ENCODE measurements around the gene NGFR. TPM values are rescaled to one million over a fixed set of nuclear protein-coding genes. Genes with fewer than 3 reads are reported as not detected.

Gene NGFR
- total and polyA plus RNA-seq, 9 of the 15 experiments (the other 6 are each of a cell fraction or from before 2014, with no cell fraction given) = 0.07 to 0.23 (median 0.13) TPM; not detected in 4

DNA sequence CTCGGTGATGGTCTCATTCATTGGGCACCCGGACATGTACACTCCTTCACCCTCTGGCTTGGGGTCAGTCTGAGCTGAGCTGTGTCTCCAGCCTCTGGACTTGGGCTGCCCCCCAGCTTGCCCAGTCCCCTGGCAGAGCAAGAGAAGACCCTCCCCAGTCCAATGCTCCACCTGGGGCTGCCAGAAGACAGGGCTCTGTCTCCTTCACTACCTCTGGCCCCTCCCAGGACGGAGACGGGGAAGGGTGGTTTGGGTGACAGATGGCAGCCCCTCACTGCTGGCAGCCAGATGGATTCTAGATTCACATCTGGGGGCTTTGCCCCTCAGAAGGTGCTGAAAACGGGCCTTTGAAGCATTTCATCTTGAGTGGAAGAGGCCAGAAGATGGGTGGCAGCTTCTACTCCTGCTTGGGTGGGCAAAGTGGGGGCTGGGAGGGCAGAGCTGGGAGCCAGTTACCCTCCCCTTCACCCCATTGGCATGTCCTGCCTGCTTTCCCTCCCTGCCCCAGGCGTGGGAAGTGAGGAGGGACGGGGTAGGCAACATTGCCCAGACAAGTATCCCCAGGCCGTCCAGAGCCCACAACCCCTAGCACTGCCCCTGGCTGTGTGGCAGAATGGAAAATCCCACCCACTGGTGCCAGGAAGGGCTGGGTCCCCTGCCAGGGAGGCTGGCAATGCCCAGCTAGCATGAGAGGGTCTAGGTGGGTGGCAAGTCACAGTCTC lies 13.9 kb downstream of the NGFR start:
- TF ChIP-seq NCOA4 (IDR thresholded peaks at IDR 0.05; ENCODE audit: partially characterized antibody) (no peak), U2AF1 (optimal IDR thresholded peaks at IDR 0.05; ENCODE audit: low read depth, low read length) (no peak), IFI16 (CRISPR knock-in tag; IDR thresholded peaks at IDR 0.05) (no peak), KLF1 (tag; IDR thresholded peaks at IDR 0.05) (no peak), RAD51 (IDR thresholded peaks at IDR 0.05; ENCODE audit: borderline replicate concordance, low read depth) (no peak), SRSF9 (IDR thresholded peaks at IDR 0.05; ENCODE audit: borderline replicate concordance, low read depth, low read length) (no peak), YY1 (IDR thresholded peaks at IDR 0.05; ENCODE audit: borderline replicate concordance in 1 of 3, control insufficient read depth in 1 of 3, extremely low read depth in 1 of 3, insufficient read depth in 3 of 3, insufficient read length in 1 of 3, insufficient replicate concordance in 2 of 3, low read depth in 1 of 3, low read length in 2 of 3) (no peak), SUPT5H (IDR thresholded peaks at IDR 0.05) (no peak), PTBP1 (IDR thresholded peaks at IDR 0.05; ENCODE audit: low read depth, low read length) (no peak), HDAC3 (IDR thresholded peaks at IDR 0.05; ENCODE audit: borderline replicate concordance, partially characterized antibody) (no peak), NONO (IDR thresholded peaks at IDR 0.05; ENCODE audit: low read depth in 2 of 2, low read length in 1 of 2) (no peak)
- TF ChIP-seq, protein P1, sequence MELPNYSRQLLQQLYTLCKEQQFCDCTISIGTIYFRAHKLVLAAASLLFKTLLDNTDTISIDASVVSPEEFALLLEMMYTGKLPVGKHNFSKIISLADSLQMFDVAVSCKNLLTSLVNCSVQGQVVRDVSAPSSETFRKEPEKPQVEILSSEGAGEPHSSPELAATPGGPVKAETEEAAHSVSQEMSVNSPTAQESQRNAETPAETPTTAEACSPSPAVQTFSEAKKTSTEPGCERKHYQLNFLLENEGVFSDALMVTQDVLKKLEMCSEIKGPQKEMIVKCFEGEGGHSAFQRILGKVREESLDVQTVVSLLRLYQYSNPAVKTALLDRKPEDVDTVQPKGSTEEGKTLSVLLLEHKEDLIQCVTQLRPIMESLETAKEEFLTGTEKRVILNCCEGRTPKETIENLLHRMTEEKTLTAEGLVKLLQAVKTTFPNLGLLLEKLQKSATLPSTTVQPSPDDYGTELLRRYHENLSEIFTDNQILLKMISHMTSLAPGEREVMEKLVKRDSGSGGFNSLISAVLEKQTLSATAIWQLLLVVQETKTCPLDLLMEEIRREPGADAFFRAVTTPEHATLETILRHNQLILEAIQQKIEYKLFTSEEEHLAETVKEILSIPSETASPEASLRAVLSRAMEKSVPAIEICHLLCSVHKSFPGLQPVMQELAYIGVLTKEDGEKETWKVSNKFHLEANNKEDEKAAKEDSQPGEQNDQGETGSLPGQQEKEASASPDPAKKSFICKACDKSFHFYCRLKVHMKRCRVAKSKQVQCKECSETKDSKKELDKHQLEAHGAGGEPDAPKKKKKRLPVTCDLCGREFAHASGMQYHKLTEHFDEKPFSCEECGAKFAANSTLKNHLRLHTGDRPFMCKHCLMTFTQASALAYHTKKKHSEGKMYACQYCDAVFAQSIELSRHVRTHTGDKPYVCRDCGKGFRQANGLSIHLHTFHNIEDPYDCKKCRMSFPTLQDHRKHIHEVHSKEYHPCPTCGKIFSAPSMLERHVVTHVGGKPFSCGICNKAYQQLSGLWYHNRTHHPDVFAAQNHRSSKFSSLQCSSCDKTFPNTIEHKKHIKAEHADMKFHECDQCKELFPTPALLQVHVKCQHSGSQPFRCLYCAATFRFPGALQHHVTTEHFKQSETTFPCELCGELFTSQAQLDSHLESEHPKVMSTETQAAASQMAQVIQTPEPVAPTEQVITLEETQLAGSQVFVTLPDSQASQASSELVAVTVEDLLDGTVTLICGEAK (IDR thresholded peaks at IDR 0.05) = no peak
- TF ChIP-seq, protein P1 (CRISPR knock-in tag; IDR thresholded peaks at IDR 0.05) = no peak
- CTCF ChIA-PET (ENCODE audit: low intra/inter-chr PET ratio) = no interaction called here
- Histone ChIP-seq H3K9ac (ENCODE audit: insufficient read depth in 1 of 2, low read depth in 2 of 2, low read length in 2 of 2) (peak overlapping the region in 1 of 2 experiments; percentile 35; a peak in 1 of 4 replicates), H3K4me2 (ENCODE audit: insufficient read depth, low read length) (no peak overlapping the region), H2AFZ (ENCODE audit: low read depth, low read length) (no peak overlapping the region), H3K4me3 (no peak overlapping the region), H4K20me1 (replicated peaks; ENCODE audit: control insufficient read depth, insufficient read depth, low read length) (peaks cover 6% of the 10 kb centered on the region; the same call in 1 of the 2 replicates), H3K27me3 (ENCODE audit: control insufficient read depth in 2 of 2, insufficient read depth in 2 of 2, low read length in 2 of 2) (peaks cover 11 to 65% of the 10 kb centered on the region in 2 experiments; a peak in 4 of 5 replicates), H3K4me1 (replicated peaks in 1 of 2; ENCODE audit: control insufficient read depth in 2 of 2, insufficient read depth in 2 of 2, low read length in 2 of 2) (peaks cover 0 to 24% of the 10 kb centered on the region in 2 experiments; a peak in 2 of 5 replicates), H3K79me2 (ENCODE audit: control insufficient read depth, insufficient read depth, low read length) (no peaks in the 10 kb centered on the region), H3K9me1 (ENCODE audit: control insufficient read depth, insufficient read depth, low read length) (no peaks in the 10 kb centered on the region), H3K27ac (ENCODE audit: extremely low read depth, low read depth, low read length) (no peak overlapping the region), H3K9me3 (replicated peaks; ENCODE audit: control insufficient read depth, insufficient read depth, low read depth, low read length) (no peaks in the 10 kb centered on the region), H3K36me3 (ENCODE audit: control insufficient read depth, insufficient read depth, low read length) (no peaks in the 10 kb centered on the region)
- intact Hi-C loops (cut with micrococcal nuclease) = no loop called here
- in situ Hi-C loops (cut with MboI) = no loop called here
- DNase-seq (ENCODE audit: extremely low read depth in 1 of 4, low spot score in 3 of 4) (no peak), ATAC-seq (no peak), FAIRE-seq (no peak)
- POLR2A ChIA-PET = interaction anchor here (0.6 kb wide), 1 partner anchor 11 kb away, joined by 3 read pairs; no protein-coding TSS in a partner anchor
- BruUV-seq (replicated peaks) = no TSS peak
- 0% methylated on average over 6 of the region's 8 CpGs for WGBS (ENCODE audit: insufficient coverage, low coverage, missing lambda C conversion rate)
